Panc1 (cell line): Measurements from ENCODE around the gene UNC119B.

ENCODE experiments used
- CTCF ChIP-seq: fragments of 450-650 bp; IDR thresholded peaks from 2 replicates; pipeline ENCODE4 v1.5.1; 2017; ENCODE audit warnings: mild to moderate bottlenecking
- POLR2AphosphoS5 ChIP-seq: IDR thresholded peaks from 2 replicates; pipeline ENCODE4 v1.6.1; 2012; ENCODE audit warnings: mild to moderate bottlenecking, low read depth, low read length, moderate library complexity
- REST ChIP-seq, 2 experiments: IDR thresholded peaks; 2 replicates each; pipeline ENCODE4 v1.6.1; 2011 to 2012; ENCODE audit warnings: low read depth in 2 of 2, control low read depth in 1 of 2, low read length in 1 of 2, mild to moderate bottlenecking in 1 of 2, moderate library complexity in 1 of 2; ENCODE audit not compliant: insufficient read depth in 1 of 2
- SIN3A ChIP-seq: IDR thresholded peaks from 2 replicates; pipeline ENCODE4 v1.6.1; 2012; ENCODE audit warnings: low read depth, mild to moderate bottlenecking, low read length, moderate library complexity, borderline replicate concordance; ENCODE audit not compliant: insufficient read depth
- TCF7L2 ChIP-seq: IDR thresholded peaks from 2 replicates; pipeline ENCODE4 v1.6.1; 2011; ENCODE audit warnings: mild to moderate bottlenecking, low read depth, low read length, inconsistent platforms

GRCh38 chr12:120710805-120711296, 593 bp downstream of the UNC119B start:
- TF ChIP-seq CTCF (no peak), TCF7L2 (no peak), POLR2AphosphoS5 (no peak), REST (IDR thresholded peaks at IDR 0.05; ENCODE audit: insufficient read depth in 1 of 2, low read depth in 2 of 2, low read length in 1 of 2) (no peak), SIN3A (no peak)
